ENCODE measurements around the gene GALK2. TPM values are rescaled to one million over a fixed set of nuclear protein-coding genes. Genes with fewer than 3 reads are reported as not detected.

GALK2 gene
- total and polyA plus RNA-seq, 2 of the 8 experiments (the other 6 are each of a cell fraction or from before 2014, with no cell fraction given): 8.7 to 16.1 TPM

DNA sequence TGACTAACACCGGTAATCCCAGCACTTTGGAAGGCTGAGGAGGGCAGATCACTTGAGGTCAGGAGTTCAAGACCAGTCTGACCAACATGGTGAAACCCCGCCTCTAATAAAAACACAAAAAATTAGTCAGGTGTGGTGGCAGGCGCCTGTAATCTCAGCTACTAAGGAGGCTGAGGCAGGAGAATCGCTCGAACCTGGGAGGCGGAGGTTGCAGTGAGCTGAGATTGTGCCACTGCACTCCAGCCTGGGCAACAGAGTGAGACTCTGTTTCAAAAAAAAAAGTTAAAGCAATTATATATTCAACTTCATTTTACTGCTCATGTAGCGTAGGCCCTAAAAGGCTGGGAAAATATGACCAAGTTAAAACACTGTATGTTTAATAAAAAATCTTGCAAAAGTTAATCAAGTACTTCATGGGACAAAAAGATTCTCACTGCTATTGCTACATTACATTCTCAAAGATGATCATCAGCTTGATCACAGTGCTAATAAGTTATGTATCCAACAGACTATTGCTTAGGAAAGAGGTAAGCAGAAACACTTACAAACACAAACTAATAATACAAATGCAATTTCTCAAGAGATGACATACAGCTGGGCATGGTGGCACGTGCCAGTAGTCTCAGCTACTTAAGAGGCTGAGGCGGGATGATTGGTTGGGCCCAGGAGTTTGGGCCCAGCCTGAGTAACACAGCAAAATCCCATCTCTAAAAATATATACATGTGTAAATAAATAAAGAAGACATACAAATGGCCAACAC lies 17.3 kb upstream of the GALK2 start (continued):
- TF ChIP-seq, protein P1, sequence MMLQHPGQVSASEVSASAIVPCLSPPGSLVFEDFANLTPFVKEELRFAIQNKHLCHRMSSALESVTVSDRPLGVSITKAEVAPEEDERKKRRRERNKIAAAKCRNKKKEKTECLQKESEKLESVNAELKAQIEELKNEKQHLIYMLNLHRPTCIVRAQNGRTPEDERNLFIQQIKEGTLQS (IDR thresholded peaks at IDR 0.05; ENCODE audit: insufficient read depth, low read depth, low read length): no peak
- TF ChIP-seq POU5F1 (IDR thresholded peaks at IDR 0.05; ENCODE audit: low read depth, low read length) (no peak), SIN3A (conservative IDR thresholded peaks at IDR 0.05 in 1 of 2, IDR thresholded peaks at IDR 0.05 in 1 of 2; ENCODE audit: low read depth in 1 of 2, low read length in 2 of 2) (no peak), CHD1 (IDR thresholded peaks at IDR 0.05; ENCODE audit: low read depth, low read length) (no peak), PHF8 (conservative IDR thresholded peaks at IDR 0.05; ENCODE audit: low read depth, low read length) (no peak)

All from H1 (cell line).